Measurements from ENCODE around the gene DGCR6L.
"Not testable (repeated sequence)": the region's sequence is repeated elsewhere in the genome, so short reads cannot be mapped to it uniquely, and the experiment has no call there.

DGCR6L gene

DNA sequence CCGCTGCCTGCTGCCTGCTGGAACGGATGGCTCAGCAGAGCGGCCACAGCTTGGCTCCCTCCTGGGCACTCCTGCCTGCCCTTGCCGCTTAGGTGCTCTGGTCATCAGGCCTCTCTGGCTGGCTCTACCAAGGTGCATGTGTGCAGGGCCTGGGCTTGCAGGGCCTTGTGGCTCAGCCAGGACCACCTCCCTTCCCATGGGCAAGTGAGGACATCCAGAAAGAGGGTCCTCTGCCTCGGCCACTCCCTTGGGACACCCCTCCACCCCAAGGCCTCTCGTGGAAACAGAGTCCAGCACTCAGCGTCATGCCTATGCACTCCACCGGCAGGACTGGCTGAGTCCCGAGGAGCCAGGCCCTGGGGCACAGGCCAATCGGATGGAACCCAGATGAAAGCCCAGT is 45.5 kb downstream of the DGCR6L start:
- DNase-seq: not testable (repeated sequence)

DNA sequence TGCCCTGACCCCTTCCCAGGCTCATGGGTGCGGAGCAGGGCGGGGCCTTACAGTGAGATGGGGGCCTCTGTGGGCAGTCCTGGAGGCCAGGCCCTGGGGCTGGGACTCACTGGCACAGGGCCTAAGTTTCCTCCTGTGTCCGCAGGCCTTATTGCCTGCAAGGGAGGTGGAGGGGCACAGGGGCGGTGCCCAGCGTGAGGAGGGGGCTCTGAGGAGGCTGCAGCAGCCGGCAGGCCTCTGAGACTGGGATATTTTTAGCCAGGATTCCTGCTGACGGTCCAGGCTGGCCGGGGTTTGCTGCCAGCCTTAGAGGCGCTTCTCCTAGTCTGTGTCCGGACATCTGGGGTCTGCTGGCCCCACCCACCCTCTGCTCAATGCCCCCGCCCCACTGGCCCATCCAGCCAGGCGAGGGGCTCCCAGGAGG is 46.1 kb downstream of the DGCR6L start:
- DNase-seq: no peak

DNA sequence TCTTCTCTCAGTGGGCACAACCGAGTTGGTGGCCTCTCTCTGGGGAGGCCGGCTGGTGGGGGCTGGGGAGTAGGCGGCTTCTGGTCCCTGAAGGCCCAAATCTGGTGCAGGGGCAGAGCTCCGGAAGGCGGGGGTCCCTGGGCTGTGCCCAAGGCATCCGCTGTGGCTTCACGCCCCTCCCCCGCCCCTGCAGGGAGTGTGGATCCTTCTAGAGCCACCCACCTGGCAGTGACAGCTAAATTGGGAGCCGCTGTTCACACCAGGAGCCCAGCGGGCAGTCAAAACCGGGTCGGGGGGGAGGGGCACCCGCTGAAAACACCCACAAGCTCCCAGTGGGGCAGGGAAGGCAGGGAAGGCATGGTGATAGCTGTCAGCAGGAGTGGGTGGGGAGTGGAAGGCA is 47.2 kb downstream of the DGCR6L start:
- no peak for DNase-seq

DNA sequence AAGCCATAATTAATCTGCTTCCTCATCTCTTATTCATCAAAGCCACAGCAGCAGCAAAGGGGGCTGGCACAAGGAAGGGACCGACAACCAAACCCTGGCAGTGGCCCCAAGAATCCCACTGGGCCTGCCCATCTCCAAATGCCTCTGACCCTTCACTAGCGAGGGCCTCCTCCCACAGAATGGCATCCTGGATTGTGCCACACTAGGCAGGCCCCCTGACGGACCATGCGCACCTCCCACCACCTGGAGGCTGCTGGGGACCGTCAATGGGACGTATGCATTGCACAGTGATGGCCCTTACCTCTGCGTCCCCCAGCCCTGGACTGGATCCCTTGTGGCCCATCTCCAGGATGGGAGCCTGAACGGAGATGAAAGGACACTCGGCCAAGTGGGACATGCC is 47.7 kb downstream of the DGCR6L start:
- DNase-seq: no peak

DNA sequence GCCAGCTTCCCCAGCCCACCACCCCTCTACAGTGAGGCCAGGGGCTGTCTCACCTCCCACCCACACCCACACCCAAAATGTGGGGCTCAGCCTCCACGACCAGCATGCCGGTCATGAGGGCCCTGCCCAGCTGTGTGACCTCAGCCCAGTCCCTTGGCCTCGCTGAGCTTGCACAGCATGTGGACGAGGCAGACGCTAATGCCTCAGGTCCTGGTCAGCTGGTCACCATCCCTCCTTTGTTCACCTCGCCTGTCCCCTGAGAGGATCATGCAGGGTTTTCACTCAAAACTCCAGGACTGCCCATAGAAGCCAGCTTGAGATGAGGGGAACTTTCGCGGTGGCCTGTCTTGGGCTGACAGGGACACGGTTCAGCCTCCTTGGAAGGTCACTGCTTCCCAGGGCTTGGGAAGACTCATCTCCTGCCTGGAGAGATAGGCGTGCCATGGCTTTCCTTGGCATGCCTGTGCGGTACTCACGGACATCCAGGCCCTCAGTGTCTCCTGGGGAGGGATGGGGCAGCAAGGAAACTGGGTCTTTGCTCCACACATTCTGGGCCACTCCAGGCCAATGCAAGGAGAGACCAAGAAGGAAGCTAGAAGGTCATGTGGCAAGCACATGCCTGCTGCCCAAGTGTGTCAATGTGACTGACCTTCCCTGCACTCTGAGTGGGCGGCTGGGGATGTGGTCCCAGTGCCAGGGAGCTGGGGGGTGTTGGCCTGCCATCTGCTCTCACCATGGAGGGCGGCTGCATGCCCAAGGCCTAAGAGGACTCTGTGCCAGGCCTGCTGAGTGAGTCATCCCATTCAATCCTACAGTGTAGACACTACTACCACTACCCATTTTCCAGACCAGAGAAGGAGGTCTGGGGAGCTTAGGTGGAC is 48.5 kb downstream of the DGCR6L start:
- DNase-seq: no peak

DNA sequence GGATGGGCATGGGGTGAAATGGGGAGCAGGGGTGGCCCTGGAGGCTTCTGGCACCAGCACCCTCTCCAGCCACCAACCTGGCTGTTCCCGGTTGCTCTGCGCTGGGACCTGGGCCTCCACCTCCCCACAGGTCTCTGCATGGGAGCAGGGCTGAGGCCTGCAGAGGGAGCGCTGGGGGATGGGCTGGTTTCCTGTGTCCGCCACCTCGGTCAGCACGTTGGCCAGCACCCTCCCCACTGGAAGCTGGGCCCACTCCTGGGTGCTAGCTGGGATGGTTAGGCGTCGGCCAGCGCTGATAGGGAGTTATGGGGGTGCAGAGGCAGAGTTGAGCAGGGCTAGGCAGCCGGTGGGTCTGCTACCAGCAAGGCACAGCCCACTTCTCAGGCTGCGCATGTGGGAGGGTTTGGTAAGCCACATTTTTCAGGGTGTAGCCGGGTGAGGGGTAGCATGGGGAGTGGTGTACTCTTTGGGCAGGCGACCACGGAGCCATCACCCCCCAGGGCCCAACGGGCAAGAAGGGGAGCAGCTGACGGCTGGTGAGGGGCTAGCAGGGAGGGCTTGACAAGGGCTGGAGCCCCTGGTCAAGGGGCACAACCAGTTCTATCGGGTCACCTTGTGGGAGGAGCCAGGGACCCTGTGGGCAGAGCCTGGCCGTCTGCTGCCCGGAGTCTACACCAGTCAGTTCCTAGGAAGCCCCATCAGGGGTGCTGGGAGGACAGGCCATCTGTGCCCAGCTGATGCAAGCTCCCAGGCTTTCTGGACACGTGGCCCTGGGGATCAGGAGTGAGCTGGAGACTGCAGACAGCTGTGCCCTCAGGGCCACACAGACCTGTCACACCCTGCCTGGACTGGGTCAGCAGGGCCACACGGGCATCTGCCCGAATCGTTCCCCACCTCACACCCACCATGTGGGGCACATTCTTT is 49.4 kb downstream of the DGCR6L start:
- DNase-seq: not testable (repeated sequence)

DNA sequence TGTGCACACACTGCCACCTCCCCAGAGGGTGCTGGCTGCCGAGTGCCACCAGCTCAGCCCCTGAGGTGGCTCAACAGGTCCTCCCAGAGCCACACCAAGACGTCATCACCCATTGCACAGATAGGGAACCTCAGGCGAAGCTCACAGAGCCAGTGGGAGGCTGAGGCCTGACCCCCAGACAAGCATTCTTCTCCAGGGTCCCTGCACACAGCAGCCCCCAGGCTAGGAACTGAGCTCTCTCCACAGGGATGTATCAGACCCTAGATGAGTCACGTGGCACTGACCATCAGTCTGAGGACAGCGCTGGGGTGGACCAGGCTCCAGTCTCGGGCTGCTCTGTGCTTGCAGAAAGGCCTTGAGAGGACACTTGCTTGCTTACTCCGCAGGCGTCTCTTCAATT is 50.2 kb downstream of the DGCR6L start:
- not testable (repeated sequence) for DNase-seq

DNA sequence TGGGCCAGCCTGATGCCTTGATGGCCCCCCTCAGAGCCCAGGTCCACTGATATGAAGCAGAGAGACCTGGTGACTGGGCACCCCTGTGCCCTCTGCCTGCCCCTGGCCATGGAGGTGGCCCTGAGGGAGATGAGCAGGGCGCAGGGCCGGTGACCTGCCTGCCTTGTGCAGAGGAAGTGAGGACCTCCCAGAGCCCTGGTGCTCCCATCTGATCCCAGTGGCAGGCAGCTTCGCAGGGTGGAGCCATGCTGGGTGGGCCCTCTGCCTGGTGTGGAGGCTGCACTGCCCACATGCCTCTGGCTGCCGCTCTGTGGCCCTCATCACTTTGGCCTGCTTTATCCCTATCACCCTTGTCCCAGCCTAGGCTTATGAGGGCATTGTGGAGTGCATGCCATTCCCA is 50.7 kb downstream of the DGCR6L start:
- DNase-seq: not testable (repeated sequence)

DNA sequence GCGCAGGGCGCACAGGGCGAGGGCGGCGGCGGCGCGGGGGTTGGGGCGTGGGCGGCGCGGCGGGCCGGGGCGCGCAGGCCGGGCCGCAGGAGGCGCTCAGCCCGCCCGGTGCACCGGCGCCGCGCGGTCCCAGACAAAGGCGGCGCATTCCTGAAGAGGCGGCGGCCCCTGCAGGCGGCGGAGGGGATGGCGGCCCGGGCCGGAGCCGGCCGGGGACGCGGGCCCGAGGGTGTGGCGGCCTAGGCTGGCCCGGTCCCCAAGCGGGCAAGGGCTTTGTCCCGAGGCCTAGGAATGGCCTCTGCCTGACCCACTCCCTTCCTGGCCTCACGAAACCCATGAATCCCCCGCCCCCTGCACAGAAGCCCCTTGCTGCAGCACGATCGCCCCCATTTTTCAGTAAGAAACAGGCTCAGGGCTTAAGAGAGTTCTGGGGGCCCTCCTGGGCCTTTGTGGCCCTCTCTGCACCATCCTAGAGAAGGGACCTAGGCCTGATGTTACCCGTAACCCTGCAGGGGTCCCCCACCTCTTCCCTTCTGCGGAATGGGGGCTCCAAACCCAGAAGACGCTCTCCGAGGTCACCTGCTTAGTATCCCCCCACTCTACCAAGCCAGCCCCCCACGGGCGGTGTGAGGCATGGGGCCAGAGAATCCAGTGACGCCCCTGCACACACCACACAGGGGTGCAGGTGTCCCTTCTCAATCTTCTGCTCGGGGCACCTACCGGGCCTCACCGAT is 51.4 kb downstream of the DGCR6L start, which contains the start of gene RTN4R:
Gene RTN4R, minus strand, starts transcription at position 40 of the 734 bp plus-strand sequence. CDS start 226 bp downstream, outside the sequence.
- no peak for DNase-seq

DNA sequence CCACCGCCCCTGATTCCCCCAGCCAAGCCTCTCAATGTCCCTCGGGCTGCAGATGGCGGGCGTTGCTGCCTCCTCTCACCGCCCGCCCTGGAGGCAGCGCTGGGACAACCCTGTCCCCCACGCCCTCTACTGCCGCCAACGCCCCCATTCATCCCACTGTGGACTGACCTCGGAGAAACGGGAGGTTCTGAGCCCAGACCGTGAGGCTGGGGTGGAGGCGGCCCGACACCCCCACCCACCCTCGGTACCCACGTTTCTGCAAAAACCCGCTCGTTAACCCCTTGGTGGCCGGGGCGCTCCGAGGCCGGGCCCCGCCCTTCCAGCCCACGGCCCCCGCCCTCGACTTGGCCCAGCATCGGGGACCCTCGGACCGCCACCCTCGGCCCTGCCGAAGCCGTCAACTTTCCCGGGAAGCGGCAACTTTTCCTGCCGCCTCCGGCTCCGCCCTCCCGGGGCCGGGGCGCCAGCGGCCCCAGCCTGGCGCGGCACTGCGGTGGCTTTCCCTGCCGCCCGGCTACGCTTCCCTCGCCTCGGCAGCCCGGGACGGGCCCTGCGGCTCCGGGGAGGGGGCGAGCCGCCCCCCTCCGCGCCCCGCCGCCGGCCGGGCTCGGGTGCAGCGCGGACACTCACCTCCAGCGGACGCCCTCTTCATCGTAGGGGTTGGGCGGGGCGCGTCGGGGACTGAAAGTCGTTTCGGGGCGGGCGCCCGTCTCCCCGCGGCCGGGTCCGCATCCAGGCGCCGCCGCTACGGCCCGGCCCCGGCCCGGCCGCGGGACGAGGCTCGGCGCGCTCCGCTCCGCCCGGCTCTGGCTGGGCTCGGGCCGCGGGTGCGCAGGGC is 52.2 kb downstream of the DGCR6L start:
- DNase-seq: no peak

DNA sequence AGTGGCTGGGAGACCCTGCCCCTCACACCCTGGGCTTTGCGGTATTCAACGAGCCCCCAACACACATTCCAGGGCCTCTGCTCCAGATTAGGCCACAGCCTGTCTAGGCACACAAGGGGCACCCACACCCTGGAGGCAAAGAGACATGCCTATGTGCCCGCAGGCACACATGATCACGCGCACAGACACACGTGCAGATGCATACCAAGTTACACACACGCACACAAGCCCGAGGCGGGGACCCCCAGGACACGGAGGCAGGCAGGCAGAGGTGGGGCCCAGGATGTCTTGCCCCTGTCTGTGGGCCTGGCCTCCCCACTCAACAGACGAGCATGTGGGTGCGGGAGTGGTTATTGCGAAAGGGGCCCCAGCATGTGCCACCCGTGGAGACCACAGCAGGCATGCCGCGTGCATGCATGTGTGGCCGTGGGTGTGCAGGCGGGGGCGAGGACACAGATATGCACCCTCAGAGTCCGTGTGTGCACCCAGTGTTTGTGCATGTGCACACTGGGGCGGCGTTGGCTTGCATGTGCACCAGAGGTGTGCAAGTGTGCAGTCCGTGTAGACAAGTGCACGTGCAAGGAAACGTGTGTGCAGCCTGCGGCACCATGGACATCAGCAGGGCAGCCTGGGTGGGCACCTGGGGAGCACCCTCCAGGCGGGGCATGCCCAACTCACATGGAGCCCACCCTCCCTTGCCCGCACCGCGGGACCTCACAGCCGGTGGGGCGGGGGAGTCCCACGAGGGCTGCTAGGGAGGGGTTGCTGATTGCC is 53.0 kb downstream of the DGCR6L start:
- not testable (repeated sequence) for DNase-seq

DNA sequence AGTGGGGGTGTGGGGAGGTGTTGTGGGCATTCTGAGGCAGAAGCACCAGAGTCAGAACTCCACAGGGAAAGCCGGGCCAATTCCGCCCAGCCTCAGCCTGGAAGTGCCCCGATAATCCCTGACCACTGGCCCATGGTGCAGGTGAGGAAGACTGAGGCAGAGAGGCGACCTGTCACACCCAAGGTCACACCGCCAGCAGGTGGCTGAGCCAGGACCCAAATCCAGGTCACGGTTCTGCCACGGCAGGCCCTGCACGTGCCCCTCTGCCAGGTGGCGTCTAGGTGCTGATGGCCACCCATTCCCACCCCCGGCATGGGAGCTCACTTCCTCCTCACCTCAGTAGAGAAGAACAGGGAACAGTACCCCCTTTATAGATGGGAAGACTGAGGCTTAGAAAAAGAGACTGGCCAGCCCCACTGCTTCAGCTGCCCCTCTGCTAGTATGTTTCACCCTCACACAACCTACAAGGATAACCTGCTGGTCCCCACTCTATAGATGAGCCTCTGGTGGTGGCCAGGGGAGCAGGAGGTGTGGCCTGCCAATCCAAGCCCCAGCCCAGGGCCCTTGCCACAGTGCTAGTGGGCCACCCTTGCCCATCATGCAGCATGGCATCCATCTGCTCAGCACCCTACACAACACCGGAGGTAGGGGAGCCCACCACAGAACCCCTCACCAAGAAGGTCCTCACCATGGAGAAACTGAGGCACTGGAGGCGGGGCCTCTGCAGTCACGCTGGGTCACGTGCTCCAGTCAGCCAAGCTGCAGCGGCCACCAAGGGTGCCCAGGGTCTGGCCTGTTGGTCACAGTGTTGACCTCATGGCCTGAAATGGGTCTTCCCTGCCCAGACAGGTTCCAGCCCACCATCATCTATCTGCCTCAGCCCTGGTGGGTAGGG is 53.8 kb downstream of the DGCR6L start:
- DNase-seq: not testable (repeated sequence)

DNA sequence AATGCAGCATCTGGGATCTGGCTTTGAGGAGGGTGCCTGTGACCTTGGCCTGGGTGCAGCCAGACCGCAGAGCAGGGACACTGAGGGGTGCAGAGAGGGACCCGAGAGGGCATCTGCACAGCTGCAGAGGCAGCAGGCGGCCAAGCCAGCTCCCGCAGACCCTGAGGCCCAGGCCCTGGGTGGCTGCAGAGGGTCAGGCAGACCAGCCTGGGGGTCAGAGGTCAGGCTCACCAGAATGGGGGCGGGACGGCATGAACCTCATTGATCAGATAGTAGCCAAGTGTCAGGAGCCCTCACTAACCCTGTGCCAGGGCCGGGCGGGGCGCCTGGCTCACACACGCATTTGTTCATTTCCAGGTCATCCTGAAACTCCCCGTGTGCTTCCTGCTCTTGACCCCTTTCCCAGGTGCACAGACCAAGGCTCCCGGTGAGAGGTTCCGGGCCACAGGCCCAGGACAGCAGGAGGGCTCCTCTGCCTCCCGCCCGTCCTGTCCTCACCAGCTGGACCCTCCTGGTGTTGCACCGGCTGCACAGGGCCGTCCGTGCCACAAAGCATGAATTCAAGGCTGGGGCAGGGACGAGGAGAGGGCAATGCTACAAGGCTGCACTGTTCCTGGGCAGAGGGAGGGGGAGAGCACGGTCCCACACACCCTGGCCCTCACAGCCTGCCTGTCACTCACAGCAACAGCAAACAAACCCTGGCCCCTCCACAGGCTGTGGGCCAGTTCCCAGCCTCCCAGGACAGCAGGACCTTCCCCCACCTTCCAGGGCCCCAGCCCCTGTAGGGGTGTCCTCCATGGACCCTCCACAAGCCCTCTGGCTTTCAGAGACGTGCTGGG is 55.0 kb downstream of the DGCR6L start:
- DNase-seq: no peak
